HFFc6 (cell line): ENCODE measurements around the gene MAD1L1. TPM values are rescaled to one million over a fixed set of nuclear protein-coding genes. Genes with fewer than 3 reads are reported as not detected.

Experiments
- DNase-seq: peaks from one replicate; pipeline ENCODE4 v3.0.0-alpha.2; 2018
- H3K27ac Mint-ChIP-seq: 2 replicates; pipeline ENCODE4 v1.8.0; 2020; ENCODE audit warnings: mild to moderate bottlenecking, mixed read lengths
- H3K27me3 Mint-ChIP-seq: 2 replicates; pipeline ENCODE4 v1.8.0; 2021; ENCODE audit warnings: mild to moderate bottlenecking, moderate library complexity, mixed read lengths; ENCODE audit not compliant: insufficient read depth
- H3K36me3 Mint-ChIP-seq: 2 replicates; pipeline ENCODE4 v1.8.0; 2021; ENCODE audit warnings: low read depth, mixed read lengths
- H3K4me1 Mint-ChIP-seq: 2 replicates; pipeline ENCODE4 v1.8.0; 2020; ENCODE audit warnings: low read depth, mixed read lengths
- H3K4me3 Mint-ChIP-seq: 2 replicates; pipeline ENCODE4 v1.8.0; 2020; ENCODE audit warnings: mild to moderate bottlenecking, moderate library complexity, mixed read lengths
- H3K9me3 Mint-ChIP-seq: 2 replicates; pipeline ENCODE4 v1.8.0; 2020; ENCODE audit warnings: mild to moderate bottlenecking, mixed read lengths
- CTCF ChIP-seq: fragments of 200-600 bp; sonication (generic); IDR thresholded peaks from 2 replicates; pipeline ENCODE4 v1.5.0; 2021; ENCODE audit warnings: antibody characterized with exemption, mild to moderate bottlenecking
- total RNA-seq, 6 experiments: library from RNA; stranded (reverse); fragmentation: NEBNext Ultra II Directional; extraction: Animal tissue kit (Norgen Biotek cat#: 25700); gene quantifications; 2 replicates in 1 of 6; 3 replicates in 5 of 6; pipeline ENCODE4 v1.2.3, GENCODE V29; 2021

MAD1L1 gene
- total RNA-seq, 6 experiments from 2014 or later = 34.6 to 44.8 (median 40.2) TPM

DNA sequence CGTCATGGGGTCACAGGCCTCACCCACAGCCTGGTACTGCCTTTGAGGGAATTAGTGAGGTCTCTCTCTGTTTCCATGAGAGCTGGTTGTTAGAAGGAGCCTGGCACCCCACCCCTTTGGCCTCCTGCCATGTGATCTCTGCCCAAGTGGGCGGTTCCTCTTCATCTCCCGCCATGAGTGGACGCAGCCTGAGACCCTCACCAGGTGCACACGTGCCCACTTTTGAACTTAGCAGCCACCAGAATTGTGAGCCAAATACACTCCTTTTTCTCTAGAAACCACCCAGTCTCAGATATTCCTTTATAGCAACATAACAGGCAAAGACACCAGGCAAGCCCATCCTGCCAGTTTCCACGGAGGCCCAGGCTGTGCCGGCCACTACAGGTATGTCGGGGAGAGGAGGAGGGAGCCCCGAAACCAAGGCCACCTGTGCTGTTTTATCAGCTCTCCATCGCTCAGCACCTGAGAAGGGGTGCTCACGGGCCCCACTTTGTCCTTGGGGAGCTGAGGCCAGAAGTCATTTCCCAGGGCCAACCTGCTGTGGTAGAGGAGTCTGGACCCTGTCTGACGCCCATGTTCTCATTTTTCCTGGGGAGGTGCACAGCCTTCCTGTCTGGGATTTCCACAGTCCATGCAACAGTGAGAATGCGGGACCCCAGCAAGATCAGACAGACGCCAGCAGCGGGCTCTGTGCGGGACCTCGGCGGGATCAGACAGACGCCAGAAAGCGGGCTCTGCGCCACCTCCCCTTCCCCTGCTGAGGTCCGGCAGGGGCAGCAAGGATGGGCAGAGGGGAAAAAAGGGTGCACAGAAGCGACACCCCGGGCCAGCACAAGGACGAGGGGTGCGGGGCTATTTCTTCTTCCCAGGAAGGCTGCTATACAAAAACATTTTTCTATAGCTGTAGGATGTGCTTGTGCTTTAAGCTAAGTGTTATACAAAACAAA is 342.2 kb downstream of the MAD1L1 start:
- H3K27ac Mint-ChIP-seq = peak overlapping the region; percentile 75
- peaks cover 11% of the 10 kb centered on the region; the same call in 1 of the 2 replicates for H3K9me3 Mint-ChIP-seq
- H3K4me3 Mint-ChIP-seq = no peak overlapping the region
- H3K36me3 Mint-ChIP-seq = peaks cover 18% of the 10 kb centered on the region
- peaks cover 3% of the 10 kb centered on the region; the same call in 1 of the 2 replicates for H3K27me3 Mint-ChIP-seq
- TF ChIP-seq CTCF = no peak
- H3K4me1 Mint-ChIP-seq = peaks cover 14% of the 10 kb centered on the region
- no peak for DNase-seq

GRCh38 chr7:1889556-1890181 is 343.1 kb downstream of the MAD1L1 start:
- DNase-seq = peak; percentile 37

GRCh38 chr7:1889091-1889490 is 343.7 kb downstream of the MAD1L1 start:
- Mint-ChIP-seq H3K36me3 (peaks cover 18% of the 10 kb centered on the region), H3K27ac (no peak overlapping the region), H3K4me1 (peaks cover 25% of the 10 kb centered on the region), H3K4me3 (no peak overlapping the region), H3K9me3 (peaks cover 11% of the 10 kb centered on the region; the same call in 1 of the 2 replicates), H3K27me3 (peaks cover 3% of the 10 kb centered on the region; the same call in 1 of the 2 replicates)
- TF ChIP-seq CTCF = no peak
- DNase-seq = no peak

More at GRCh38 chr7:1889556-1890181, 343.1 kb downstream of the MAD1L1 start:
- no peak for TF ChIP-seq CTCF
- Mint-ChIP-seq H3K4me3 (no peak overlapping the region), H3K4me1 (peaks cover 20% of the 10 kb centered on the region), H3K27me3 (peaks cover 3% of the 10 kb centered on the region; the same call in 1 of the 2 replicates), H3K36me3 (peaks cover 18% of the 10 kb centered on the region), H3K9me3 (peaks cover 11% of the 10 kb centered on the region; the same call in 1 of the 2 replicates), H3K27ac (peak overlapping the region; percentile 75)

GRCh38 chr7:1888425-1888824 is 344.3 kb downstream of the MAD1L1 start:
- peaks cover 3% of the 10 kb centered on the region; the same call in 1 of the 2 replicates for H3K27me3 Mint-ChIP-seq
- TF ChIP-seq CTCF = no peak
- H3K27ac Mint-ChIP-seq = no peak overlapping the region
- H3K4me1 Mint-ChIP-seq = peaks cover 29% of the 10 kb centered on the region
- no peak for DNase-seq
- H3K36me3 Mint-ChIP-seq = peaks cover 18% of the 10 kb centered on the region
- H3K4me3 Mint-ChIP-seq = no peak overlapping the region
- H3K9me3 Mint-ChIP-seq = peaks cover 11% of the 10 kb centered on the region; the same call in 1 of the 2 replicates

DNA sequence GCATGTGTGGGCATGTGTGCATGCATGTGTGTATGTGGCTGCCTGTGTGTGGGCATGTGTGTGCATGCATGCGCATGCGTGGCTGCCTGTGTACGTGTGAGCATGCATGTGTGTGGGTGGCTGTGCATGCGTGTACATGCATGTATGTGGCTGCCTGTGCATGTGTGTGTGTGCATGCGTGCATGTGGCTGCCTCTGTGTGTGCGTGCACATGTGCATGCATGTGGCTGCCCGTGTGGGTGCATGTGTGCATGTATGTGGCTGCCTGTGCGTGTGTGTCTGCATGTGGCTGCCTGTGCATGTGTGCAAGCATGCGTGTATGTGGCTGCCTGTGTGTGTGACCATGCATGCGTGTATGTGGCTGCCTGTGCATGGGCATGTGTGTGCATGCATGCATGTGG is 345.5 kb downstream of the MAD1L1 start:
- no peak overlapping the region for H3K27ac Mint-ChIP-seq

More for the DNA sequence above, 345.5 kb downstream of the MAD1L1 start:
- H3K4me1 Mint-ChIP-seq = peaks cover 41% of the 10 kb centered on the region
- peaks cover 3% of the 10 kb centered on the region for H3K27me3 Mint-ChIP-seq
- DNase-seq = no peak
- TF ChIP-seq CTCF = no peak
- peaks cover 11% of the 10 kb centered on the region; the same call in 1 of the 2 replicates for H3K9me3 Mint-ChIP-seq
- peaks cover 18% of the 10 kb centered on the region for H3K36me3 Mint-ChIP-seq
- H3K4me3 Mint-ChIP-seq = no peak overlapping the region
